GM12878 (cell line): ENCODE data around the gene BAZ1B. TPM values are rescaled to one million over a fixed set of nuclear protein-coding genes. Genes with fewer than 3 reads are reported as not detected.

ENCODE experiments used
- BACH1 ChIP-seq: fragments of 450-650 bp; IDR thresholded peaks from 2 replicates; pipeline ENCODE4 v1.6.1; 2017; ENCODE audit warnings: mild to moderate bottlenecking, borderline replicate concordance
- BCLAF1 ChIP-seq: fragments of 450-650 bp; IDR thresholded peaks from 2 replicates; pipeline ENCODE4 v1.6.1; 2017; ENCODE audit warnings: antibody characterized with exemption, mild to moderate bottlenecking, moderate library complexity
- CEBPB ChIP-seq, 2 experiments: fragments of 150-350 bp in 1 of 2; IDR thresholded peaks; 2 replicates each; pipeline ENCODE4 v1.6.1; 2012 to 2014; ENCODE audit warnings: low read depth in 2 of 2, low read length in 2 of 2, borderline replicate concordance in 1 of 2, inconsistent platforms in 1 of 2
- EZH2 ChIP-seq: IDR thresholded peaks from 2 replicates; pipeline ENCODE4 v1.6.1; 2012; ENCODE audit warnings: low read depth, mild to moderate bottlenecking, control low read depth, inconsistent platforms, low read length, borderline replicate concordance; ENCODE audit not compliant: control insufficient read depth
- HDAC2 ChIP-seq: fragments of 200-600 bp; sonication (generic); IDR thresholded peaks from 2 replicates; pipeline ENCODE4 v1.6.1; 2017
- IRF3 ChIP-seq: fragments of 450-650 bp; IDR thresholded peaks from 2 replicates; pipeline ENCODE4 v1.6.1; 2014; ENCODE audit warnings: mild to moderate bottlenecking
- KLF5 ChIP-seq: fragments of 450-650 bp; IDR thresholded peaks from 2 replicates; pipeline ENCODE4 v1.6.1; 2014; ENCODE audit warnings: mild to moderate bottlenecking; ENCODE audit not compliant: partially characterized antibody
- NRF1 ChIP-seq: conservative IDR thresholded peaks from 2 replicates; pipeline ENCODE4 v1.6.1; 2011; ENCODE audit warnings: mild to moderate bottlenecking, low read depth, low read length, improper control_type of control experiment
- POLR2AphosphoS2 ChIP-seq: IDR thresholded peaks from 2 replicates; pipeline ENCODE4 v1.6.1; 2011; ENCODE audit warnings: low read depth, mild to moderate bottlenecking, low read length, improper control_type of control experiment, moderate library complexity
- SP1 ChIP-seq: IDR thresholded peaks from one replicate; pipeline ENCODE4 v1.6.1; 2011; ENCODE audit warnings: low read depth, low read length
- ZBTB11 ChIP-seq: fragments of 450-650 bp; formaldehyde crosslinking; IDR thresholded peaks from 2 replicates; pipeline ENCODE4 v1.5.0; 2022; ENCODE audit warnings: mild to moderate bottlenecking, missing genetic modification characterization
- ZBTB33 ChIP-seq: fragments of 450-650 bp; IDR thresholded peaks from 2 replicates; pipeline ENCODE4 v1.6.1; 2017; ENCODE audit warnings: mild to moderate bottlenecking
- ZNF207 ChIP-seq: fragments of 450-650 bp; IDR thresholded peaks from 2 replicates; pipeline ENCODE4 v1.6.1; 2014; ENCODE audit warnings: antibody characterized with exemption, mild to moderate bottlenecking, borderline replicate concordance
- ZNF622 ChIP-seq: fragments of 450-650 bp; IDR thresholded peaks from 2 replicates; pipeline ENCODE4 v1.6.1; 2017; ENCODE audit warnings: mild to moderate bottlenecking, inconsistent platforms
- ZNF687 ChIP-seq: fragments of 450-650 bp; IDR thresholded peaks from 2 replicates; pipeline ENCODE4 v1.6.1; 2017; ENCODE audit warnings: mild to moderate bottlenecking, moderate library complexity
- polyA plus RNA-seq, 11 experiments: library from polyadenylated mRNA; depleted of rRNA in 4 of 11; unstranded in 6 of 11; stranded (reverse) in 5 of 11; fragments of >200 nt; fragmentation: Nextera tagmentation in 4 of 11; fragmentation: Illumina TruSeq in 1 of 11; extraction: Ambion mirVana in 4 of 11; extraction: Trizol in 1 of 11; gene quantifications; 1 replicate in 1 of 11; 2 replicates in 10 of 11; pipeline versions ENCODE4 v1.2.1 to v1.2.3, GENCODE V29; 2011 to 2016; ENCODE audit warnings: inconsistent platforms in 2 of 11, missing spikeins in 2 of 11, low read depth in 1 of 11
- total RNA-seq, 4 experiments: library from RNA; depleted of rRNA in 3 of 4; stranded (reverse); fragments of >200 nt in 3 of 4; fragmentation: Illumina TruSeq in 1 of 4; extraction: Trizol in 1 of 4; gene quantifications; 2 replicates each; pipeline versions ENCODE4 v1.2.1 to v1.2.3, GENCODE V29; 2013 to 2021

Gene BAZ1B
- total and polyA plus RNA-seq, 10 of the 15 experiments (the other 5 are each of a cell fraction or from before 2014, with no cell fraction given): 14.0 to 77.4 (median 36.2) TPM

GRCh38 chr7:73522105-73522872 lies at the start of gene BAZ1B (continued):
- TF ChIP-seq ZBTB33 (no peak), ZNF622 (peak; percentile 96), SP1 (peak; percentile 99), IRF3 (peak; percentile 89), BACH1 (peak; percentile 28; the same call in 1 of the 2 replicates), ZNF207 (peak; percentile 86), ZNF687 (peak; percentile 91), NRF1 (no peak), HDAC2 (0 out of 2 replicates have a peak, but pooled peaks have one; percentile 5), CEBPB (IDR thresholded peaks at IDR 0.05; ENCODE audit: borderline replicate concordance in 1 of 2, low read depth in 2 of 2, low read length in 2 of 2) (no peak), POLR2AphosphoS2 (0 out of 2 replicates have a peak, but pooled peaks have one; percentile 28), ZBTB11 (CRISPR knock-in tag) (no peak), KLF5 (peak; percentile 64), EZH2 (no peak), BCLAF1 (no peak)
